ENCODE results near the gene SORL1.

- TF ChIP-seq EP300 (IDR thresholded peaks at IDR 0.05) (no peak), CTCF (IDR thresholded peaks at IDR 0.05) (no peak)
Observed at GRCh38 chr11:121463689-121464335, 11.7 kb downstream of the SORL1 start.

Data from gastroesophageal sphincter (tissue), 3 donors.